PC-3 (cell line): ENCODE results near the gene GABBR2. TPM values are rescaled to one million over a fixed set of nuclear protein-coding genes. Genes with fewer than 3 reads are reported as not detected.

Experiments
- ATAC-seq: fragments of 200-7000 bp; cut with Tn5 transposase; 2 replicates; pipeline ENCODE4 v1.9.1; 2020; ENCODE audit warnings: mild to moderate bottlenecking, moderate library complexity
- BruUV-seq: library from RNA; stranded (reverse); fragments of 400-500 nt; replicated peaks from 2 replicates; lab custom pipeline; 2021; lab: Mats Ljungman, UMichigan
- CTCF ChIA-PET: fragments of 300-600 bp; sonication (Branson Sonifier 250); formaldehyde crosslinking; loops from one replicate; lab custom pipeline; 2022; ENCODE audit warnings: antibody characterized with exemption; lab: Charles Lee
- POLR2A ChIA-PET: fragments of 300-600 bp; sonication (Branson Sonifier 250); formaldehyde crosslinking; loops from one replicate; lab custom pipeline; 2022; ENCODE audit warnings: antibody characterized with exemption; ENCODE audit not compliant: unreplicated experiment; lab: Charles Lee
- DNase-seq: peaks from one replicate; pipeline ENCODE4 v3.0.0-alpha.2; 2015
- H2AFZ ChIP-seq: fragments of 300-600 bp; sonication (generic); 2 replicates; pipeline ENCODE4 v1.6.0; 2016; ENCODE audit warnings: antibody characterized with exemption, low read length
- H3F3A ChIP-seq: fragments of 300-600 bp; sonication (generic); one replicate; pipeline ENCODE4 v1.6.0; 2017; ENCODE audit warnings: antibody characterized with exemption, low read length, control low read depth, mild to moderate bottlenecking; ENCODE audit not compliant: unreplicated experiment
- H3K27ac ChIP-seq: fragments of 300-600 bp; sonication (generic); 2 replicates; pipeline ENCODE4 v1.5.1; 2016; ENCODE audit warnings: mild to moderate bottlenecking, low read length
- H3K27me3 ChIP-seq: fragments of 300-600 bp; sonication (generic); 2 replicates; pipeline ENCODE4 v1.6.1; 2016; ENCODE audit warnings: low read length, mixed read lengths
- H3K36me3 ChIP-seq: fragments of 300-600 bp; sonication (generic); 2 replicates; pipeline ENCODE4 v1.6.1; 2016; ENCODE audit warnings: low read depth, mixed run types, low read length, mixed read lengths
- H3K4me1 ChIP-seq: fragments of 300-600 bp; sonication (generic); 2 replicates; pipeline ENCODE4 v1.5.1; 2016; ENCODE audit warnings: low read length; ENCODE audit not compliant: insufficient read depth
- H3K4me2 ChIP-seq: fragments of 300-600 bp; sonication (generic); 2 replicates; pipeline ENCODE4 v1.6.0; 2016; ENCODE audit warnings: low read length
- H3K4me3 ChIP-seq: fragments of 300-600 bp; sonication (generic); 2 replicates; pipeline ENCODE4 v1.5.1; 2016; ENCODE audit warnings: mild to moderate bottlenecking, low read length, mixed read lengths
- H3K79me2 ChIP-seq: fragments of 300-600 bp; sonication (generic); 2 replicates; pipeline ENCODE4 v1.6.1; 2017; ENCODE audit warnings: low read length, mixed read lengths
- H3K9ac ChIP-seq: fragments of 300-600 bp; sonication (generic); 2 replicates; pipeline ENCODE4 v1.6.0; 2016; ENCODE audit warnings: mild to moderate bottlenecking, low read length
- H3K9me2 ChIP-seq: fragments of 300-600 bp; sonication (generic); replicated peaks from 2 replicates; pipeline ENCODE4 v1.6.1; 2016; ENCODE audit warnings: mixed run types, low read length, mixed read lengths
- H3K9me3 ChIP-seq: fragments of 300-600 bp; sonication (generic); 2 replicates; pipeline ENCODE4 v1.6.1; 2016; ENCODE audit warnings: low read length, mixed read lengths
- H4K20me1 ChIP-seq: fragments of 300-600 bp; sonication (generic); 2 replicates; pipeline ENCODE4 v1.6.1; 2016; ENCODE audit warnings: low read length, mixed read lengths
- CTCF ChIP-seq: fragments of 300-600 bp; sonication (generic); conservative IDR thresholded peaks from 2 replicates; pipeline ENCODE4 v1.5.1; 2017; ENCODE audit warnings: antibody characterized with exemption, low read depth, mild to moderate bottlenecking, low read length
- EZH2 ChIP-seq: fragments of 300-600 bp; sonication (generic); IDR thresholded peaks from one replicate; pipeline ENCODE4 v1.6.1; 2017; ENCODE audit warnings: antibody characterized with exemption, mild to moderate bottlenecking, low read length; ENCODE audit not compliant: unreplicated experiment
- EZH2phosphoT487 ChIP-seq: fragments of 300-600 bp; sonication (generic); IDR thresholded peaks from 2 replicates; pipeline ENCODE4 v1.6.1; 2018; ENCODE audit warnings: mild to moderate bottlenecking, antibody characterized with exemption, low read length, borderline replicate concordance
- intact Hi-C: fragments of 100-400 bp; cut with micrococcal nuclease; formaldehyde crosslinking; loops from 2 replicates; pipeline ENCODE4 v1.9.0; 2023
- total RNA-seq: library from RNA; depleted of rRNA; stranded (reverse); fragments of >200 nt; gene quantifications from 2 replicates; pipeline ENCODE4 v1.2.3, GENCODE V29; 2014

GABBR2 gene
- total RNA-seq, 1 experiment from 2014 or later: 0.44 TPM

GRCh38 chr9:98406469-98406868 is 302.3 kb downstream of the GABBR2 start:
- no peak overlapping the region for H3K4me2 ChIP-seq
- H3K9me2 ChIP-seq: no peaks in the 10 kb centered on the region
- no peaks in the 10 kb centered on the region for H3K9me3 ChIP-seq
- H3K4me1 ChIP-seq: no peaks in the 10 kb centered on the region
- no peak for DNase-seq
- H3K36me3 ChIP-seq: no peaks in the 10 kb centered on the region
- H3K4me3 ChIP-seq: no peak overlapping the region
- H2AFZ ChIP-seq: no peak overlapping the region
- no peak overlapping the region for H3K27ac ChIP-seq
- no peaks in the 10 kb centered on the region for H3K27me3 ChIP-seq
- no peak for ATAC-seq
- no peaks in the 10 kb centered on the region for H3K79me2 ChIP-seq
- ChIA-PET CTCF (no interaction called here), POLR2A (no interaction called here)
- no peaks in the 10 kb centered on the region for H4K20me1 ChIP-seq
- no peaks in the 10 kb centered on the region for H3F3A ChIP-seq
- intact Hi-C loops: no loop called here
- TF ChIP-seq EZH2phosphoT487 (no peak), EZH2 (no peak), CTCF (no peak)
- no peak overlapping the region for H3K9ac ChIP-seq
- no TSS peak for BruUV-seq

- BruUV-seq: no TSS peak
- Histone ChIP-seq H3K79me2 (no peaks in the 10 kb centered on the region), H3K4me1 (no peaks in the 10 kb centered on the region), H3K4me3 (no peak overlapping the region), H3K9me2 (no peaks in the 10 kb centered on the region), H3K27me3 (no peaks in the 10 kb centered on the region), H3K9me3 (no peaks in the 10 kb centered on the region), H2AFZ (no peak overlapping the region), H4K20me1 (no peaks in the 10 kb centered on the region), H3K36me3 (no peaks in the 10 kb centered on the region), H3F3A (no peaks in the 10 kb centered on the region), H3K9ac (no peak overlapping the region), H3K4me2 (no peak overlapping the region), H3K27ac (no peak overlapping the region)
- intact Hi-C loops: no loop called here
- POLR2A ChIA-PET: no interaction called here
- TF ChIP-seq EZH2phosphoT487 (no peak), CTCF (no peak), EZH2 (no peak)
- DNase-seq (no peak), ATAC-seq (no peak)
- CTCF ChIA-PET: no interaction called here
Measured at GRCh38 chr9:98404237-98404636, 304.5 kb downstream of the GABBR2 start.

- no peak for ATAC-seq
- CTCF ChIA-PET: no interaction called here
- H3F3A ChIP-seq: no peaks in the 10 kb centered on the region
Measured at GRCh38 chr9:98403715-98404114, 305.0 kb downstream of the GABBR2 start.

More at GRCh38 chr9:98403715-98404114, 305.0 kb downstream of the GABBR2 start:
- no peak overlapping the region for H2AFZ ChIP-seq
- intact Hi-C loops: no loop called here
- no peaks in the 10 kb centered on the region for H3K4me1 ChIP-seq
- H3K4me2 ChIP-seq: no peak overlapping the region
- no peaks in the 10 kb centered on the region for H3K79me2 ChIP-seq
- no peak overlapping the region for H3K4me3 ChIP-seq
- no peaks in the 10 kb centered on the region for H3K9me3 ChIP-seq
- no peaks in the 10 kb centered on the region for H3K27me3 ChIP-seq
- POLR2A ChIA-PET: no interaction called here
- H3K9ac ChIP-seq: no peak overlapping the region
- no peaks in the 10 kb centered on the region for H3K36me3 ChIP-seq
- no peak for DNase-seq
- no peaks in the 10 kb centered on the region for H3K9me2 ChIP-seq
- no peak overlapping the region for H3K27ac ChIP-seq
- no TSS peak for BruUV-seq
- no peak for TF ChIP-seq EZH2phosphoT487
- no peak for TF ChIP-seq CTCF
- TF ChIP-seq EZH2: no peak
- H4K20me1 ChIP-seq: no peaks in the 10 kb centered on the region
